GM12801 (cell line): Measurements from ENCODE around the gene PUM1.

ENCODE experiments used
- CTCF ChIP-seq: IDR thresholded peaks from one replicate; pipeline ENCODE4 v1.5.1; 2011; ENCODE audit warnings: control low read depth; ENCODE audit not compliant: insufficient read length; ENCODE audit errors: extremely low read depth

The PUM1 gene

GRCh38 chr1:31041529-31041928 is 24.0 kb downstream of the PUM1 start:
- TF ChIP-seq CTCF: no peak

DNA sequence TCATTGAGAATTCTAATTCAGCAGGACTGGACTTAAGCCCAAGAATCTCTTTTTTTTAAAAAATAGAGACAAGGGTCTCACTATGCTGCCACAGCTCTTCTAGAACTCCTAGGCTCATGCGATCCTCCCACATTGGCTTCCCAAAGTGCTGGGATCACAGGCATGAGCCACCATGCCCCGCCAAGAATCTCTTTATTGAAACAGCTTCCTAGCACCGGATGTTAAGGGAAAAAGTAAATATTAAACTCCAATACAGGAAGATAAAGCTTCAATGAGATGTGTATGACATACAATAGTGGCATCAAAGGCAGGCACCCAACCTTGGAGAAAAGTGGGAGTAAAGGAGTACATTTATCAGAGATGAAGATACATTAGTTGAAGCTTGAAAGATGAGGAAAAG is 25.5 kb downstream of the PUM1 start:
- TF ChIP-seq CTCF: no peak

- no peak for TF ChIP-seq CTCF
Observed at GRCh38 chr1:31038360-31038759, 27.2 kb downstream of the PUM1 start.

- no peak for TF ChIP-seq CTCF
Observed at GRCh38 chr1:31036749-31037500, 28.6 kb downstream of the PUM1 start.

DNA sequence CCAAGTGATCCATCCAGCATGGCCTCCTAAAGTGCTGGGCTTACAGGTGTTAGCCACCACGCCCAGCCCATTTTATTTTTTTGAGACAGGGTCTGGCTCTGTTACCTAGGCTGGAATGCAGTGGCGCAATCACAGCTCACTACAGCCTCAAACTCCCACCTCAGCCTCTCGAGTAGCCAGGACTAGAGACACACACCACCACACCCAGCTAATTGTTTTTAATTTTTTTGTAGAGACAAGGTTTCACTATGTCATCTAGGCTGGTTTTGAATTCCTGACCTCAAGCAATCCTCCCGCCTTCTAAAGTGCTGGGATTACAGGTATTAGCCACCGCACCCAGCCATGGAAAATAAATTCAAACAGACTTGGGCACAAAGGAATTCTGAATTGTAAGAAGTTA is 31.9 kb downstream of the PUM1 start:
- no peak for TF ChIP-seq CTCF

- no peak for TF ChIP-seq CTCF
Observed at GRCh38 chr1:31032266-31032665, 33.3 kb downstream of the PUM1 start.

DNA sequence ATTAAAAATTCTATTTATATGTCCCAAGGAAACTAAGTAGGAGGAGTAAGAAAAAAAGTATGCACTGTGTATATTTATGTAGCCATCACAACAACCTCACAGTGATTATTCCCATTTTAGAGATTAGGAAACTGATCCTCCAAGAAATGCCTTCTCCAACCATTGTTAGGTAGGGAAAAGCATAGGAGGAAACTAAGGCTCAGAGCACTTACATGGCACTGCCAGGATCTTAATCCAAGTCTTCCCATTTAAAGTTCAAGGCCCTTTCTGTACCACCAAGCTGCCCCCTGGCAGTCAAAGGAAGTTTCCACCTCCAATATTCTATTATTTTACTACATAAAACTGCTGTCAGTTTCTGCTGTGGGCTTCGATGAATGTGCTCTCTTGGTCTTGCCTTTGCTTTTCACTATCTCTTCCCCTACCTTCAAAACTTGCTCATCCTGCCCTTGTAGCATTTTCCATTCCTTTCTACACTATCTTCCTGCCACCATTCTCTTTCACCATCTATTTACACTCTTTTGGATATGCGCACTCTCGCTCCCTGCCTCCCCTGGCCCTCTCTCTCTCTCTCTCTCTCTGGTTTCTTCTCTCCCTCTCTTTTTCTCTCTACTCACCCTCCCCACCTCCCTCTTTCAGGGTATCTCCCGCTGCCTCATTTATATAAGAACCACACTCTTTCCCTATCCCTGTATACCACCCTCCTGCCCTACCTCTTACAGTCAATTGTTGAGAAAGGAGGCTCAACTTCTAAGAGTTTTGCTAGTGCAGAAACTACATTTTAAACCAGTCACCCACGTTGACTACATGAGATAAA is 34.0 kb downstream of the PUM1 start:
- TF ChIP-seq CTCF: no peak
